ENCODE measurements around the gene C2CD4C.

GRCh38 chr19:423691-424466 is 14.9 kb upstream of the C2CD4C start:
- TF ChIP-seq CTCF (IDR thresholded peaks at IDR 0.05) (no peak), POLR2A (IDR thresholded peaks at IDR 0.05) (no peak)
